IMR-90 (cell line): Measurements from ENCODE around the gene SLC4A2. TPM values are rescaled to one million over a fixed set of nuclear protein-coding genes. Genes with fewer than 3 reads are reported as not detected.

Source experiments
- ATAC-seq: fragments of 200-7000 bp; cut with Tn5 transposase; 2 replicates; pipeline ENCODE4 v1.9.1; 2020; ENCODE audit warnings: low read depth, mild to moderate bottlenecking, moderate library complexity
- BruUV-seq: library from RNA; stranded (reverse); fragments of 400-500 nt; replicated peaks from 2 replicates; lab custom pipeline; 2021; lab: Mats Ljungman, UMichigan
- CTCF ChIA-PET: fragments of 300-600 bp; formaldehyde crosslinking; extraction: SDS; loops from one replicate; lab custom pipeline; 2021; ENCODE audit warnings: antibody characterized with exemption; lab: Yijun Ruan, JAX
- POLR2A ChIA-PET: fragments of 300-600 bp; sonication (Branson Sonifier 250); formaldehyde crosslinking; loops from one replicate; lab custom pipeline; 2022; ENCODE audit warnings: antibody characterized with exemption; ENCODE audit not compliant: unreplicated experiment; lab: Charles Lee
- DNase-seq: peaks from one replicate; pipeline ENCODE4 v3.0.0; 2013
- H2AFZ ChIP-seq: replicated peaks from 2 replicates; pipeline ENCODE3; 2013; ENCODE audit warnings: low read length, mild to moderate bottlenecking; ENCODE audit not compliant: poor library complexity
- H2AK5ac ChIP-seq: 2 replicates; pipeline ENCODE4 v1.6.1; 2013; ENCODE audit warnings: low read depth, low read length, inconsistent platforms
- H2AK9ac ChIP-seq: replicated peaks from 2 replicates; pipeline ENCODE3; 2013; ENCODE audit warnings: mild to moderate bottlenecking, low read depth, low read length, moderate library complexity; ENCODE audit not compliant: poor library complexity
- H2BK120ac ChIP-seq: 2 replicates; pipeline ENCODE4 v1.6.1; 2013; ENCODE audit warnings: low read depth, low read length, inconsistent platforms
- H2BK15ac ChIP-seq: 3 replicates; pipeline ENCODE4 v1.6.1; 2013; ENCODE audit warnings: low read depth, low read length, inconsistent platforms
- H2BK20ac ChIP-seq: 2 replicates; pipeline ENCODE4 v1.6.1; 2013; ENCODE audit warnings: low read depth, mild to moderate bottlenecking, inconsistent platforms, low read length, moderate library complexity
- H2BK5ac ChIP-seq: 2 replicates; pipeline ENCODE4 v1.6.1; 2013; ENCODE audit warnings: mild to moderate bottlenecking, low read depth, low read length, inconsistent platforms; ENCODE audit not compliant: poor library complexity, severe bottlenecking
- H3K14ac ChIP-seq: replicated peaks from 2 replicates; pipeline ENCODE4 v1.6.1; 2013; ENCODE audit warnings: low read depth, low read length, inconsistent platforms
- H3K18ac ChIP-seq: 2 replicates; pipeline ENCODE4 v1.6.1; 2013; ENCODE audit warnings: low read depth, low read length, control low read depth
- H3K23ac ChIP-seq: 2 replicates; pipeline ENCODE4 v1.6.1; 2013; ENCODE audit warnings: low read depth, low read length, inconsistent platforms
- H3K27ac ChIP-seq: 2 replicates; pipeline ENCODE4 v1.5.1; 2013; ENCODE audit warnings: mild to moderate bottlenecking, control low read depth, low read length; ENCODE audit not compliant: insufficient read depth
- H3K27me3 ChIP-seq: 2 replicates; pipeline ENCODE4 v1.6.1; 2013; ENCODE audit warnings: low read length; ENCODE audit not compliant: control insufficient read depth, insufficient read depth
- H3K36me3 ChIP-seq: 2 replicates; pipeline ENCODE4 v1.6.1; 2013; ENCODE audit warnings: low read length, mixed read lengths; ENCODE audit not compliant: control insufficient read depth, insufficient read depth
- H3K4ac ChIP-seq: 2 replicates; pipeline ENCODE4 v1.6.1; 2013; ENCODE audit warnings: low read depth, low read length, inconsistent platforms
- H3K4me1 ChIP-seq: 2 replicates; pipeline ENCODE4 v1.6.1; 2013; ENCODE audit warnings: low read length, mixed read lengths; ENCODE audit not compliant: control insufficient read depth, insufficient read depth
- H3K4me2 ChIP-seq: 2 replicates; pipeline ENCODE4 v1.6.1; 2013; ENCODE audit warnings: low read depth, mild to moderate bottlenecking, control low read depth, low read length, moderate library complexity
- H3K4me3 ChIP-seq: 2 replicates; pipeline ENCODE4 v1.5.1; 2013; ENCODE audit warnings: low read depth, mild to moderate bottlenecking, control low read depth, low read length, moderate library complexity; ENCODE audit not compliant: insufficient read depth
- H3K56ac ChIP-seq: 2 replicates; pipeline ENCODE4 v1.6.1; 2013; ENCODE audit warnings: low read length, inconsistent platforms; ENCODE audit not compliant: insufficient read depth; ENCODE audit errors: extremely low read depth
- H3K79me1 ChIP-seq, 2 experiments: 2 replicates each; pipeline ENCODE4 v1.6.1; 2013; ENCODE audit warnings: low read length in 2 of 2, inconsistent platforms in 1 of 2, low read depth in 1 of 2
- H3K9ac ChIP-seq: 2 replicates; pipeline ENCODE4 v1.6.1; 2013; ENCODE audit warnings: low read depth, low read length, control low read depth
- H3K9me1 ChIP-seq: 2 replicates; pipeline ENCODE4 v1.6.1; 2013; ENCODE audit warnings: low read length, inconsistent platforms; ENCODE audit not compliant: insufficient read depth
- H3K9me3 ChIP-seq: 2 replicates; pipeline ENCODE4 v1.6.1; 2013; ENCODE audit warnings: low read length; ENCODE audit not compliant: control insufficient read depth, insufficient read depth
- H4K20me1 ChIP-seq: 2 replicates; pipeline ENCODE4 v1.6.1; 2013; ENCODE audit warnings: low read length, inconsistent platforms; ENCODE audit not compliant: insufficient read depth
- H4K5ac ChIP-seq: 2 replicates; pipeline ENCODE4 v1.6.1; 2013; ENCODE audit warnings: mild to moderate bottlenecking, low read depth, low read length, control low read depth
- H4K8ac ChIP-seq, 2 experiments: 2 replicates each; pipeline ENCODE4 v1.6.1; 2013; ENCODE audit warnings: low read depth in 2 of 2, low read length in 2 of 2, control low read depth in 1 of 2, inconsistent platforms in 1 of 2
- H4K91ac ChIP-seq: 2 replicates; pipeline ENCODE4 v1.6.1; 2013; ENCODE audit warnings: low read depth, low read length, inconsistent platforms; ENCODE audit not compliant: insufficient read depth
- BHLHE40 ChIP-seq: fragments of 150-350 bp; IDR thresholded peaks from 2 replicates; pipeline ENCODE4 v1.6.1; 2016; ENCODE audit warnings: mild to moderate bottlenecking, low read depth, low read length
- CEBPB ChIP-seq: IDR thresholded peaks from 2 replicates; pipeline ENCODE4 v1.6.1; 2012; ENCODE audit warnings: low read depth, low read length, improper control_type of control experiment
- CHD1 ChIP-seq: IDR thresholded peaks from 2 replicates; pipeline ENCODE4 v1.6.1; 2012; ENCODE audit warnings: low read depth, low read length, improper control_type of control experiment
- CTCF ChIP-seq: conservative IDR thresholded peaks from 2 replicates; pipeline ENCODE4 v1.5.1; 2012; ENCODE audit warnings: mild to moderate bottlenecking, low read depth, low read length, improper control_type of control experiment
- ELK1 ChIP-seq: fragments of 150-350 bp; IDR thresholded peaks from 2 replicates; pipeline ENCODE4 v1.6.1; 2016; ENCODE audit warnings: low read depth, mild to moderate bottlenecking, low read length, moderate library complexity, borderline replicate concordance
- FOS ChIP-seq: fragments of 150-350 bp; IDR thresholded peaks from 2 replicates; pipeline ENCODE4 v1.6.1; 2016; ENCODE audit warnings: low read depth, low read length
- MAFK ChIP-seq: IDR thresholded peaks from 2 replicates; pipeline ENCODE4 v1.6.1; 2012; ENCODE audit warnings: low read depth, low read length, improper control_type of control experiment
- MAZ ChIP-seq: IDR thresholded peaks from 2 replicates; pipeline ENCODE4 v1.6.1; 2012; ENCODE audit warnings: low read depth, mild to moderate bottlenecking, low read length, improper control_type of control experiment, moderate library complexity, borderline replicate concordance
- MXI1 ChIP-seq: IDR thresholded peaks from 2 replicates; pipeline ENCODE4 v1.6.1; 2012; ENCODE audit warnings: low read depth, mild to moderate bottlenecking, low read length, moderate library complexity, borderline replicate concordance
- POLR2A ChIP-seq: IDR thresholded peaks from 2 replicates; pipeline ENCODE4 v1.6.1; 2012; ENCODE audit warnings: mild to moderate bottlenecking, low read depth, low read length
- RAD21 ChIP-seq: IDR thresholded peaks from 2 replicates; pipeline ENCODE4 v1.6.1; 2012; ENCODE audit warnings: low read length, improper control_type of control experiment
- RCOR1 ChIP-seq: IDR thresholded peaks from 2 replicates; pipeline ENCODE4 v1.6.1; 2012; ENCODE audit warnings: mild to moderate bottlenecking, low read length, improper control_type of control experiment; ENCODE audit not compliant: insufficient replicate concordance
- RFX5 ChIP-seq: IDR thresholded peaks from 2 replicates; pipeline ENCODE4 v1.8.0; 2012; ENCODE audit warnings: low read depth, mild to moderate bottlenecking, low read length, moderate library complexity
- SMC3 ChIP-seq: fragments of 150-350 bp; IDR thresholded peaks from 2 replicates; pipeline ENCODE4 v1.6.1; 2016; ENCODE audit warnings: low read depth, mild to moderate bottlenecking, antibody characterized with exemption, low read length, moderate library complexity
- USF2 ChIP-seq: fragments of 150-350 bp; IDR thresholded peaks from 2 replicates; pipeline ENCODE4 v1.6.1; 2017; ENCODE audit warnings: mild to moderate bottlenecking, antibody characterized with exemption, low read length, low read depth
- WGBS, 2 experiments: methylation state at CpG; one replicate each; pipeline versions ENCODE4 v1.1.5 to v1.1.7; 2013; ENCODE audit warnings: missing lambda C conversion rate in 2 of 2; ENCODE audit not compliant: insufficient read length in 1 of 2; ENCODE audit errors: extremely low coverage in 2 of 2; 5-methylcytosine and 5-hydroxymethylcytosine counted together
- dilution Hi-C: fragments of 300-500 bp; cut with HindIII; formaldehyde crosslinking; loops from one replicate; pipeline ENCODE4 v1.14.3; 2018; ENCODE audit warnings: low sequenced_read_pairs; ENCODE audit not compliant: unreplicated experiment
- in situ Hi-C: fragments of 300-500 bp; cut with MboI; formaldehyde crosslinking; loops from 3 replicates; pipeline ENCODE4 v1.14.3; 2019; ENCODE audit warnings: low sequenced_read_pairs, inconsistent platforms, mixed read lengths
- intact Hi-C: fragments of 100-400 bp; cut with micrococcal nuclease; formaldehyde crosslinking; loops from 2 replicates; pipeline ENCODE4 v1.10.0; 2022
- polyA plus RNA-seq, 3 experiments: library from polyadenylated mRNA; depleted of rRNA; stranded (reverse); fragments of >200 nt; gene quantifications; 2 replicates each; pipeline ENCODE4 v1.2.3, GENCODE V29; 2012; ENCODE audit warnings: low replicate concordance in 1 of 3
- total RNA-seq: library from RNA; depleted of rRNA; stranded (reverse); fragments of >200 nt; gene quantifications from 2 replicates; pipeline ENCODE4 v1.2.3, GENCODE V29; 2012

SLC4A2 gene
- total and polyA plus RNA-seq, 2 of the 4 experiments (the other 2 are of a cell fraction): 29.6 to 91.0 TPM

GRCh38 chr7:151119902-151120301, 60.5 kb downstream of the SLC4A2 start:
- no peak overlapping the region for H3K23ac ChIP-seq
- ChIA-PET CTCF (interaction anchor here (0.5 kb wide), 1 partner anchor 31 kb away, joined by 4 read pairs; no protein-coding TSS in a partner anchor), POLR2A (no interaction called here)
- no TSS peak for BruUV-seq
- no peak overlapping the region for H2AK5ac ChIP-seq
- no peaks in the 10 kb centered on the region for H3K27me3 ChIP-seq
- peaks cover 42% of the 10 kb centered on the region for H4K20me1 ChIP-seq
- H3K27ac ChIP-seq: no peak overlapping the region
- no peak overlapping the region for H3K4me2 ChIP-seq
- peaks cover 14 to 49% of the 10 kb centered on the region in 2 experiments for H3K79me1 ChIP-seq
- no peaks in the 10 kb centered on the region for H3K9me1 ChIP-seq
- dilution Hi-C loops (no loop called here), intact Hi-C loops (loop anchor here (5.0 kb wide), 1 partner anchor 182 kb away; no protein-coding TSS in a partner anchor), in situ Hi-C loops (loop anchor here (10.0 to 25.0 kb wide), 2 partner anchors 185 to 333 kb away; no protein-coding TSS in a partner anchor)
- H2BK5ac ChIP-seq: no peak overlapping the region
- H3K9ac ChIP-seq: no peak overlapping the region
- ATAC-seq: no peak
- DNase-seq: no peak
- H2AFZ ChIP-seq: no peak overlapping the region
- H3K9me3 ChIP-seq: no peaks in the 10 kb centered on the region
- H3K4me3 ChIP-seq: no peak overlapping the region
- no peak overlapping the region for H3K18ac ChIP-seq
- H3K4ac ChIP-seq: no peak overlapping the region
- no peak overlapping the region for H4K5ac ChIP-seq
- peak overlapping the region; percentile 63 for H2AK9ac ChIP-seq
- no peak overlapping the region for H2BK15ac ChIP-seq
- TF ChIP-seq RAD21: no peak
- TF ChIP-seq RFX5: no peak
- TF ChIP-seq MAZ: no peak
- no peak for TF ChIP-seq CHD1
- TF ChIP-seq POLR2A: no peak
- no peak for TF ChIP-seq USF2
- TF ChIP-seq FOS: no peak
- no peak for TF ChIP-seq CEBPB
- no peak for TF ChIP-seq BHLHE40
- no peak for TF ChIP-seq SMC3
- TF ChIP-seq ELK1: no peak
- TF ChIP-seq MXI1: no peak
- no peak for TF ChIP-seq MAFK
- no peak for TF ChIP-seq RCOR1
- no peak for TF ChIP-seq CTCF
- H3K14ac ChIP-seq: no peak overlapping the region
- 91% methylated on average over 15 of the region's 27 CpGs; no CpG with 5 or more reads in 1 of the 2 experiments for WGBS, 2 experiments
- no peak overlapping the region for H2BK20ac ChIP-seq
- no peak overlapping the region for H4K8ac ChIP-seq
- peaks cover 2% of the 10 kb centered on the region; the same call in 1 of the 2 replicates for H3K4me1 ChIP-seq
- no peak overlapping the region for H3K56ac ChIP-seq
- no peak overlapping the region for H2BK120ac ChIP-seq
- peaks cover 65% of the 10 kb centered on the region for H3K36me3 ChIP-seq
- H4K91ac ChIP-seq: no peak overlapping the region
